ENCODE data around the gene FOXO6. TPM values are rescaled to one million over a fixed set of nuclear protein-coding genes. Genes with fewer than 3 reads are reported as not detected.

Gene FOXO6
- total RNA-seq, 6 experiments from 2014 or later, result 0.12 to 0.55 (median 0.54) TPM; not detected in 3

- intact Hi-C loops (cut with DNase I), result no loop called here
- DNase-seq, result no peak
These were observed 16.2 kb downstream of the FOXO6 start for GRCh38 chr1:41377397-41377796.

GRCh38 chr1:41378222-41378621, 17.0 kb downstream of the FOXO6 start:
- Histone ChIP-seq H3K4me3 (no peak overlapping the region), H3K27me3 (peaks cover 0 to 16% of the 10 kb centered on the region in 2 donors), H3K4me1 (peaks cover 0 to 11% (median 0%) of the 10 kb centered on the region in 4 donors), H3K9me3 (no peaks in the 10 kb centered on the region), H3K27ac (no peak overlapping the region), H3K36me3 (no peaks in the 10 kb centered on the region)
- DNase-seq (no peak), ATAC-seq (no peak)
- intact Hi-C loops (cut with DNase I), result no loop called here
- no peak for TF ChIP-seq CTCF (IDR thresholded peaks at IDR 0.05)
- TF ChIP-seq POLR2A (IDR thresholded peaks at IDR 0.05), result no peak
- WGBS (ENCODE audit: insufficient coverage, low coverage, low lambda C conversion rate, missing lambda C conversion rate), result 92% methylated on average over 1 of the region's 4 CpGs

More at GRCh38 chr1:41377397-41377796, 16.2 kb downstream of the FOXO6 start:
- WGBS (ENCODE audit: insufficient coverage, low coverage, low lambda C conversion rate, missing lambda C conversion rate), result no CpG with 5 or more reads among the region's 4 CpGs
- TF ChIP-seq CTCF (IDR thresholded peaks at IDR 0.05) (no peak), POLR2A (IDR thresholded peaks at IDR 0.05) (no peak)
- Histone ChIP-seq H3K9me3 (no peaks in the 10 kb centered on the region), H3K36me3 (no peaks in the 10 kb centered on the region), H3K27me3 (peaks cover 0 to 12% of the 10 kb centered on the region in 2 donors), H3K4me3 (no peak overlapping the region), H3K27ac (no peak overlapping the region), H3K4me1 (peaks cover 0 to 11% (median 0%) of the 10 kb centered on the region in 4 donors)
- no peak for ATAC-seq

- intact Hi-C loops (cut with DNase I), result no loop called here
- Histone ChIP-seq H3K9me3 (no peaks in the 10 kb centered on the region), H3K27me3 (peaks cover 0 to 16% of the 10 kb centered on the region in 2 donors), H3K4me1 (peaks cover 0 to 11% (median 0%) of the 10 kb centered on the region in 4 donors), H3K27ac (no peak overlapping the region), H3K4me3 (no peak overlapping the region), H3K36me3 (no peaks in the 10 kb centered on the region)
- DNase-seq, result no peak
- TF ChIP-seq CTCF (IDR thresholded peaks at IDR 0.05) (no peak), POLR2A (IDR thresholded peaks at IDR 0.05) (no peak)
- WGBS (ENCODE audit: insufficient coverage, low coverage, low lambda C conversion rate, missing lambda C conversion rate), result 66% methylated on average over 2 of the region's 4 CpGs
- ATAC-seq, result no peak
These were observed 17.9 kb downstream of the FOXO6 start for GRCh38 chr1:41378999-41379737.

- H3K27me3 ChIP-seq, result peaks cover 0 to 16% of the 10 kb centered on the region in 2 donors
- intact Hi-C loops (cut with DNase I), result no loop called here
- no peak overlapping the region for H3K4me3 ChIP-seq
- peaks cover 0 to 11% (median 0%) of the 10 kb centered on the region in 4 donors for H3K4me1 ChIP-seq
- DNase-seq (no peak), ATAC-seq (no peak)
- TF ChIP-seq POLR2A (IDR thresholded peaks at IDR 0.05) (no peak), CTCF (IDR thresholded peaks at IDR 0.05) (no peak)
- WGBS (ENCODE audit: insufficient coverage, low coverage, low lambda C conversion rate, missing lambda C conversion rate), result 0% methylated on average over 1 of the region's 6 CpGs
- no peak overlapping the region for H3K27ac ChIP-seq
- no peaks in the 10 kb centered on the region for H3K36me3 ChIP-seq
- no peaks in the 10 kb centered on the region for H3K9me3 ChIP-seq
These were observed 18.5 kb downstream of the FOXO6 start for GRCh38 chr1:41379738-41380130.

Data from right lobe of liver (tissue), 6 donors.